ENCODE data around the gene ADGRA3.

ADGRA3 gene

GRCh38 chr4:22539251-22539650 is 23.4 kb upstream of the ADGRA3 start:
- no peak for TF ChIP-seq CTCF (IDR thresholded peaks at IDR 0.05)

GRCh38 chr4:22537864-22538263 is 22.0 kb upstream of the ADGRA3 start:
- TF ChIP-seq CTCF (IDR thresholded peaks at IDR 0.05): no peak

GRCh38 chr4:22534374-22534773 is 18.5 kb upstream of the ADGRA3 start:
- TF ChIP-seq CTCF (IDR thresholded peaks at IDR 0.05): no peak

- no peak for TF ChIP-seq CTCF (IDR thresholded peaks at IDR 0.05)
Observed at GRCh38 chr4:22532896-22533295, 17.0 kb upstream of the ADGRA3 start.

- TF ChIP-seq CTCF (IDR thresholded peaks at IDR 0.05): no peak
Observed at GRCh38 chr4:22532117-22532516, 16.3 kb upstream of the ADGRA3 start.

- no peak for TF ChIP-seq CTCF (IDR thresholded peaks at IDR 0.05)
Observed at GRCh38 chr4:22531311-22532019, 15.6 kb upstream of the ADGRA3 start.

- no peak for TF ChIP-seq CTCF (IDR thresholded peaks at IDR 0.05)
Observed at GRCh38 chr4:22524895-22525294, 9.0 kb upstream of the ADGRA3 start.

Measured in LNCAP (cell line).